ENCODE data around the gene SERPINA5. TPM values are rescaled to one million over a fixed set of nuclear protein-coding genes. Genes with fewer than 3 reads are reported as not detected.

SERPINA5 gene
- total RNA-seq, 4 donors from 2014 or later, result 0.76 to 4.5 (median 1.9) TPM; not detected in 1

DNA sequence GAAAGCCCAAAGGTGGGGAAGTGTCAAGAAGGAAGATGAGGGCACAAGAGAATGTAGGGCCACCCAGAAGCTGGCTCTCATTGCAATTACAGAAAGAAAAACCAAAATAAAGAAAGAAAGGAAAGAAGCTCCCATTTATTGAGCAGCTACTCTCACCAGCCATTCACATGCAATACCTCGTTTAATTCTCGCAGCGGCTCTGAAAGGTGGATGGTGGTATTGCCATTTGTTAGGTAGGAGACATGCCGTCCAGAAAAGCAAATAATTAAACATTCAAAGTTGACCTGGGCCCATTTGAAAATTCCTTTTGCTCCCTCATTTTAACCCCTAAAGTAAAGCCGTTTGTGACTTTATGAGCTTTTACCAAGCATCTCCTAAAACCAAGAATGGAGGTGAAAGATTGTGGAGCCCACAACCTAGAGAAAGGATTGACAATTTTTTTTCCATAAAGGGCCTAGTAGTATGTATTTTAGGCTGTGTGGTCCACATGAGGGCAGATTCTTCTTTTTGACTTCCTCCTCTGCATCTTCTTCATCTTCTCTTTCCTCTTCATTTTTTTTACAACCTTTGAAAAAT is 36.2 kb downstream of the SERPINA5 start:
- no peaks in the 10 kb centered on the region for H3K36me3 ChIP-seq
- peaks cover 12% of the 10 kb centered on the region for H3K9me3 ChIP-seq
- H3K27ac ChIP-seq, result no peak overlapping the region
- 89% methylated on average over 5 of the region's 5 CpGs for WGBS
- peaks cover 10% of the 10 kb centered on the region for H3K4me1 ChIP-seq
- no peak for DNase-seq (ENCODE audit: low spot score in 2 of 2)
- H3K4me3 ChIP-seq, result no peak overlapping the region
- TF ChIP-seq CTCF (IDR thresholded peaks at IDR 0.05) (no peak), POLR2A (IDR thresholded peaks at IDR 0.05) (no peak)
- no peaks in the 10 kb centered on the region for H3K27me3 ChIP-seq

- H3K4me1 ChIP-seq, result peaks cover 3% of the 10 kb centered on the region
- WGBS, result 92% methylated on average over 3 of the region's 3 CpGs
- DNase-seq (ENCODE audit: low spot score in 2 of 2), result no peak
- peaks cover 12% of the 10 kb centered on the region for H3K9me3 ChIP-seq
- H3K4me3 ChIP-seq, result no peak overlapping the region
- TF ChIP-seq POLR2AphosphoS5 (IDR thresholded peaks at IDR 0.05) (no peak), POLR2A (IDR thresholded peaks at IDR 0.05) (no peak), CTCF (IDR thresholded peaks at IDR 0.05) (no peak), EP300 (IDR thresholded peaks at IDR 0.05) (no peak)
- no peaks in the 10 kb centered on the region for H3K36me3 ChIP-seq
- H3K27ac ChIP-seq, result no peak overlapping the region
- H3K27me3 ChIP-seq, result no peaks in the 10 kb centered on the region
Observed at GRCh38 chr14:94617988-94618822, 37.0 kb downstream of the SERPINA5 start.

DNA sequence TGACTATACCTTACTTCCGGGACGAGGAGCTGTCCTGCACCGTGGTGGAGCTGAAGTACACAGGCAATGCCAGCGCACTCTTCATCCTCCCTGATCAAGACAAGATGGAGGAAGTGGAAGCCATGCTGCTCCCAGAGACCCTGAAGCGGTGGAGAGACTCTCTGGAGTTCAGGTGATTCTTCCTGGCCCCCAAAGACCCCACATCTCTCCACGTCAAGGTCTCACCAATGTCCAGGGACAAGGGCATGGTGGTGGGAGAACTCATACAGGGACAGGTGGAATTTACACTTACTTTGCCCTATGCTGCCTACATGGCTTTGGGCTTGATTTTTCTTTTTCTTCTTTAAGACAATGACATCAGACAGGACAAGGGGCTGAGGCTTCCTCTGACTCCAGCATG is 38.1 kb downstream of the SERPINA5 start:
- no peak for DNase-seq (ENCODE audit: low spot score in 2 of 2)
- H3K9me3 ChIP-seq, result peaks cover 12% of the 10 kb centered on the region
- no peaks in the 10 kb centered on the region for H3K36me3 ChIP-seq
- WGBS, result 89% methylated on average over 6 of the region's 6 CpGs
- no peak overlapping the region for H3K4me3 ChIP-seq
- no peaks in the 10 kb centered on the region for H3K4me1 ChIP-seq
- no peak overlapping the region for H3K27ac ChIP-seq
- TF ChIP-seq POLR2A (IDR thresholded peaks at IDR 0.05), result no peak
- no peak for TF ChIP-seq EP300 (IDR thresholded peaks at IDR 0.05)
- TF ChIP-seq CTCF (IDR thresholded peaks at IDR 0.05), result no peak
- TF ChIP-seq POLR2AphosphoS5 (IDR thresholded peaks at IDR 0.05), result no peak
- H3K27me3 ChIP-seq, result no peaks in the 10 kb centered on the region

- TF ChIP-seq CTCF (IDR thresholded peaks at IDR 0.05) (no peak), EP300 (IDR thresholded peaks at IDR 0.05) (no peak), POLR2A (IDR thresholded peaks at IDR 0.05) (no peak), POLR2AphosphoS5 (IDR thresholded peaks at IDR 0.05) (no peak)
- Histone ChIP-seq H3K36me3 (no peaks in the 10 kb centered on the region), H3K4me1 (no peaks in the 10 kb centered on the region), H3K27me3 (no peaks in the 10 kb centered on the region), H3K4me3 (no peak overlapping the region), H3K27ac (no peak overlapping the region), H3K9me3 (peaks cover 12% of the 10 kb centered on the region)
- DNase-seq (ENCODE audit: low spot score in 2 of 2), result peak in 1 of 2 donors; percentile 44
- WGBS, result 88% methylated on average over 6 of the region's 6 CpGs
Observed at GRCh38 chr14:94620597-94620996, 39.4 kb downstream of the SERPINA5 start.

DNA sequence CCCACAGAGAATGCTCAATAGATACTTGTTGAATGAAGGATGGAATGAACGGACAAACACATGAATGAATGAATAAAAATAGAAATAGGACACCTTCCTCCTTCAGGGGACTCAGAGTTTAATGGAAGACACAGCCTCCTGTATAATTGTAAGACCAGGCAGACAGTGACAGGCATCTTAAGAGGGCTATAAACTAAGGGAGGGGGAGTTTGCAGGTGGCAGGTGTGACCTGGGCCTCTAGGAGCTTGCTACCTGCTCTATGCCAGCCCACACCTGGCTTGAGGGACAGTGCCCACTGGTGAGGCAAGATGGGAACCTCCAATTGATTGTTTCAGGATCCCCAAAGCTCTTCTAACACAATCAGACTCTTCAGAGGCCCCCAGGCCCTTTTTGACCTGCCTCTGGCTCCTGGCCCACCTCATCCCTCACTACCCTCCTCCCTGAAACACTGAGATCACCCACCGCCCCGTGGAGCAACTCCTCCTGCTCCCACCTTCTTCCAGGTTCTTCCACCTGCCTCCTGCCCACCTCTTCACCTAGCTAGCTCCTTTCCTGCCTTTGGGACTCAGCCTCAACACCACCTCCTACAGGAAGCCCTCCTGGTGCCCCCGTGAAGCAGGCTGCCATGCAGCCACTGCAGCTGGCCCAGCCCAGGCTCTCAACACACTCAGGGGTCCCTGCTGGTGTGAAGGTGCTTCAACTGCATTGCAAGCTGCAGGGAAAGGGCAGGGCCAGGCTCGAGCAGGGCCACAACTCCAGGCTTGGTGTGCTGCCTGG is 40.3 kb downstream of the SERPINA5 start:
- Histone ChIP-seq H3K4me1 (no peaks in the 10 kb centered on the region), H3K27me3 (no peaks in the 10 kb centered on the region), H3K36me3 (no peaks in the 10 kb centered on the region), H3K27ac (no peak overlapping the region), H3K9me3 (peaks cover 12% of the 10 kb centered on the region), H3K4me3 (no peak overlapping the region)
- no peak for TF ChIP-seq POLR2AphosphoS5 (IDR thresholded peaks at IDR 0.05)
- no peak for TF ChIP-seq CTCF (IDR thresholded peaks at IDR 0.05)
- TF ChIP-seq EP300 (IDR thresholded peaks at IDR 0.05), result no peak
- TF ChIP-seq POLR2A (IDR thresholded peaks at IDR 0.05), result no peak
- DNase-seq (ENCODE audit: low spot score in 2 of 2), result peak in 1 of 2 donors; percentile 36
- 80% methylated on average over 5 of the region's 5 CpGs for WGBS
